ENCODE measurements around the gene CCDC127. TPM values are rescaled to one million over a fixed set of nuclear protein-coding genes. Genes with fewer than 3 reads are reported as not detected.

CCDC127 gene
- total RNA-seq, 1 donor from 2014 or later = 11.1 TPM

DNA sequence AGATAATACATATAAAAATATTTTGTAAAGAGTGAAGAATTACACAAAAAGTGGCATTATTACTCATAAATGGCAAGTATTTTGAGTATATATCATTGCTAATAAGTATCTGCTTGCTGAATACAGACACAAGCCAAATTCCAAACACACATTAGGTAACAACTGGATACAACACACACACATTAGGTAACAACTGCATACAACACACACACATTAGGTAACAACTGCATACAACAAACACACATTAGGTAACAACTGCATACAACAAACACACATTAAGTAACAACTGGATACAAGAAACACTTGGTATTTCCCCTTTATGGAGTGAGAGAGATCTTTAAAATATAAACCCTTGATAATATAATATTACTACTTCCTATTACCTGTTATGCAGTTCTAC is 13.5 kb downstream of the CCDC127 start:
- no peak for DNase-seq (ENCODE audit: extremely low spot score, unreplicated experiment)
- Mint-ChIP-seq H3K27ac (ENCODE audit: unreplicated experiment) (no peak overlapping the region), H3K27me3 (ENCODE audit: unreplicated experiment) (no peaks in the 10 kb centered on the region), H3K4me3 (ENCODE audit: unreplicated experiment) (no peak overlapping the region), H3K9me3 (ENCODE audit: unreplicated experiment) (no peaks in the 10 kb centered on the region), H3K4me1 (ENCODE audit: unreplicated experiment) (peaks cover 8% of the 10 kb centered on the region), H3K36me3 (ENCODE audit: unreplicated experiment) (peaks cover 35% of the 10 kb centered on the region)
- TF ChIP-seq, protein P1, sequence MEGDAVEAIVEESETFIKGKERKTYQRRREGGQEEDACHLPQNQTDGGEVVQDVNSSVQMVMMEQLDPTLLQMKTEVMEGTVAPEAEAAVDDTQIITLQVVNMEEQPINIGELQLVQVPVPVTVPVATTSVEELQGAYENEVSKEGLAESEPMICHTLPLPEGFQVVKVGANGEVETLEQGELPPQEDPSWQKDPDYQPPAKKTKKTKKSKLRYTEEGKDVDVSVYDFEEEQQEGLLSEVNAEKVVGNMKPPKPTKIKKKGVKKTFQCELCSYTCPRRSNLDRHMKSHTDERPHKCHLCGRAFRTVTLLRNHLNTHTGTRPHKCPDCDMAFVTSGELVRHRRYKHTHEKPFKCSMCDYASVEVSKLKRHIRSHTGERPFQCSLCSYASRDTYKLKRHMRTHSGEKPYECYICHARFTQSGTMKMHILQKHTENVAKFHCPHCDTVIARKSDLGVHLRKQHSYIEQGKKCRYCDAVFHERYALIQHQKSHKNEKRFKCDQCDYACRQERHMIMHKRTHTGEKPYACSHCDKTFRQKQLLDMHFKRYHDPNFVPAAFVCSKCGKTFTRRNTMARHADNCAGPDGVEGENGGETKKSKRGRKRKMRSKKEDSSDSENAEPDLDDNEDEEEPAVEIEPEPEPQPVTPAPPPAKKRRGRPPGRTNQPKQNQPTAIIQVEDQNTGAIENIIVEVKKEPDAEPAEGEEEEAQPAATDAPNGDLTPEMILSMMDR (IDR thresholded peaks at IDR 0.05) = no peak

DNA sequence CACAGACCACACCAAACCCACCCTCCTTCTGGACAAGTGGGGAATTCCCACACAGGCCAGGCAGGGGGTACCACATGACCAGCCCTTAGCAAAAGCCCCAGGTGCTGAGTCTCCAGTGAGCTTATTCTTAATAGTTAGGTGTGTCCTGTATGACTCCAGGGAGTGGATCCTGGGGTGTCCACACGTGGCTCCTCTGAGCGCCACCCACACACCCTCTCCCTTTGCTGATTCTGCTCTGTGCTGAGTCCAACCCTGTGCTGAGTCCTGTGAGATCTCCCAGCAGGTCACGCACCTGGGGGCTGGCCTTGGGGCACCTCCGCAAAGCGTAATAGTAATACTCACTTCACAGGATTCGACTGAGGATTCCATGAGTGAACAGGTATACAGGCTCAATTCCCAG is 14.0 kb downstream of the CCDC127 start:
- Mint-ChIP-seq H3K27ac (ENCODE audit: unreplicated experiment) (no peak overlapping the region), H3K36me3 (ENCODE audit: unreplicated experiment) (peaks cover 35% of the 10 kb centered on the region), H3K4me3 (ENCODE audit: unreplicated experiment) (no peak overlapping the region), H3K27me3 (ENCODE audit: unreplicated experiment) (no peaks in the 10 kb centered on the region), H3K4me1 (ENCODE audit: unreplicated experiment) (peaks cover 8% of the 10 kb centered on the region), H3K9me3 (ENCODE audit: unreplicated experiment) (no peaks in the 10 kb centered on the region)
- no peak for DNase-seq (ENCODE audit: extremely low spot score, unreplicated experiment)
- TF ChIP-seq, protein P1 (IDR thresholded peaks at IDR 0.05) = no peak

DNA sequence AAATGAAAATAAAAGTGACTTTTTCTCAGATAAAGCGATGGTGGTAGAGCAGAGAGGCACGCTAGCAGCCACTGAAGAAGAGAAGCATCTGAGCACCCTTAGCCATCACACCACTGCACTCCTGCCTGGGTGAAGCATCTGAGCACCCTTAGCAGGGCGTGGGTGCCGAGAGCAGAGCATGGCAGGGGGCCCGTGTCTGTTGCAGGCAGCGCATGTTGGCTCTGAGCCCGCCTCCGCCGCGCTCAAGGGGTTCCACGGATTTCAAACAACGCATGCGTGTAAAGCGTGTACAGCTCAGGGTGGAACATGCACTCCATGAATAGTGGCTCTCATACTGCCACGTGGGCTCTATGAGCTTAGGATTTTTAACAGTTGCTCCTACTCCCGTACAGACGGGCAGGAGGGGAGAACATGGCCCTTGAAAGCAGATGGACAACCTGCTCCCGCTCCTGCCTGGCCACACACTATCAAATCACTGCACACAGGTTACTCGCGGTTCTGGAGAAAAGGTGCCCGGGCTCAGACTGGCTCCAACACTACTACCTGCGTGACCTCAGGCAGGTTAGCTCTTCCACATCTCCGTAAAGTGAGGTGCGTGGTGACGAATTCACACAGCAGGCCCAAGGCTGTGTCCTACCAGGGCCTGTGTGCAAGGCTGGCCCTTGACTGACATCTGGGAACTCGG is 14.6 kb downstream of the CCDC127 start:
- Mint-ChIP-seq H3K27me3 (ENCODE audit: unreplicated experiment) (no peaks in the 10 kb centered on the region), H3K9me3 (ENCODE audit: unreplicated experiment) (no peaks in the 10 kb centered on the region), H3K36me3 (ENCODE audit: unreplicated experiment) (peaks cover 35% of the 10 kb centered on the region), H3K4me3 (ENCODE audit: unreplicated experiment) (no peak overlapping the region), H3K4me1 (ENCODE audit: unreplicated experiment) (peaks cover 8% of the 10 kb centered on the region), H3K27ac (ENCODE audit: unreplicated experiment) (no peak overlapping the region)
- TF ChIP-seq, protein P1 (IDR thresholded peaks at IDR 0.05) = no peak
- no peak for DNase-seq (ENCODE audit: extremely low spot score, unreplicated experiment)

DNA sequence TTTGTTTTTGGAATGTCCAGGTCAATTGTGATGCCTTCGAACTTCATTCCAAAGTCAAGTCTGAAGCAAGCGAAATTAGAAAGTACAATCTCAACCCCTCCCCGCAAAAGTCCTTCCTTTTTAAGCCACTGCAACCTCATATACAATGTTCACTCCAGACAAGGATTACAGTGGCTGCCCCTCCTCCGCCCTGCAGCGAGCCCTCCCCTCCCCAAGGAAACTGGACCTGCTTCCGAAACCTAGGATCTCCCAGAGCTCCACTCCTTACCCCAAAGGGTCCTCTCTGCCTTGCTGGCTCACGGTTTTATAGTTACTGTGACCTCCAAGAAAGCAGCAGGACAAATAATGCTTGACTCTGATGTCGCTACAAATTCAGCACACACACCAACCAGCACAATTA is 16.3 kb downstream of the CCDC127 start:
- Mint-ChIP-seq H3K27me3 (ENCODE audit: unreplicated experiment) (no peaks in the 10 kb centered on the region), H3K36me3 (ENCODE audit: unreplicated experiment) (peaks cover 28% of the 10 kb centered on the region), H3K4me3 (ENCODE audit: unreplicated experiment) (no peak overlapping the region), H3K27ac (ENCODE audit: unreplicated experiment) (no peak overlapping the region), H3K9me3 (ENCODE audit: unreplicated experiment) (no peaks in the 10 kb centered on the region), H3K4me1 (ENCODE audit: unreplicated experiment) (peaks cover 2% of the 10 kb centered on the region)
- TF ChIP-seq, protein P1 (IDR thresholded peaks at IDR 0.05) = no peak
- DNase-seq (ENCODE audit: extremely low spot score, unreplicated experiment) = no peak

- Mint-ChIP-seq H3K27me3 (ENCODE audit: unreplicated experiment) (no peaks in the 10 kb centered on the region), H3K27ac (ENCODE audit: unreplicated experiment) (no peak overlapping the region), H3K36me3 (ENCODE audit: unreplicated experiment) (peaks cover 28% of the 10 kb centered on the region), H3K9me3 (ENCODE audit: unreplicated experiment) (no peaks in the 10 kb centered on the region), H3K4me3 (ENCODE audit: unreplicated experiment) (no peak overlapping the region), H3K4me1 (ENCODE audit: unreplicated experiment) (no peaks in the 10 kb centered on the region)
- DNase-seq (ENCODE audit: extremely low spot score, unreplicated experiment) = no peak
- TF ChIP-seq, protein P1 (IDR thresholded peaks at IDR 0.05) = no peak
Observed at GRCh38 chr5:200985-201384, 17.0 kb downstream of the CCDC127 start.
